GM21717 (cell line): ENCODE results near the gene DMRTB1.
"Not testable (repeated sequence)": the region's sequence is repeated elsewhere in the genome, so short reads cannot be mapped to it uniquely, and the experiment has no call there.

Experiments
- ATAC-seq: cut with Tn5 transposase; IDR thresholded peaks from one replicate; pipeline ENCODE4 v1.9.1; 2021; ENCODE audit warnings: mild to moderate bottlenecking, moderate library complexity; ENCODE audit not compliant: unreplicated experiment

The DMRTB1 gene

DNA sequence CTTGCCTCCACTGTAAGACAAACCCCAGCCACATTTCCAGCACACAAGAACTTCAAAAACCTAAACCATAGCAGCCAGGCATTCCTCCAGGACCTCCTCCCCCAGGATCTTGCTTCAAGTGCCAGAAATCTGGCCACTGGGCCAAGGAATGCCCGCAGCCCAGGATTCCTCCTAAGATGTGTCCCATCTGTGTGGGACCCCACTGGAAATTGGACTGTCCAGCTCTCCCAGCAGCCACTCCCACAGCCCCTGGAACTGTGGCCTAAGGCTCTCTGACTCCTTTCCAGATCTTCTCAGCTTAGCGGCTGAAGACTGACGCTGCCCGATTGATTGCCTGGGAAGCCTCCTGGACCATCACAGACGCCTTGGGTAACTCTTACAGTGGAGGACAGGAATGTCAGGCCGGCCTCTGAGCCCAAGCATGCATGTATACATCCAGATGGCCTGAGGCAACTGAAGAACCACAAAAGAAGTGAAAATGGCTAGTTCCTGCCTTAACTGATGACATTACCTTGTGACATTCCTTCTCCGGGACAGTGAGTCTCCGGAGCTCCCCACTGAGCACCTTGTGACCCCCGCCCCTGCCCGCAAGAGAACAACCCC, 24.7 kb upstream of the DMRTB1 start:
- not testable (repeated sequence) for ATAC-seq

DNA sequence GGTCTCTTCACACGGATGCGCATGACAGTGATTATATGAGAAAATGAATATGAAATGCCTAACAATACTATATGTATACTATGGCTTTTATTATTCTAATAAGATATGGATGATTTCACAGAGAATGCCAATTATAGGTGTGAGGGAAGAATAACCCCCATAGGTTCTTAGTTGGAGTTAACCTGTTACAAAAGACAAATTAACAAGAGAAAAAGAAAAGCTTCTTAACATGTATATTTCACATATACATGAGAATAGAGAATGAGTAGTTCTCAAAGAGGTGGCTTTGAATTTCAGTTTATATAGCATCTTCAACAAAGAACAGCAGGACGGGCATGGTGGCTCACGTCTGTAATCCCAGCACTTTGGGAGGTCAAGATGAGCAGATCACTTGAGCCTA, 24.0 kb upstream of the DMRTB1 start:
- no peak for ATAC-seq

DNA sequence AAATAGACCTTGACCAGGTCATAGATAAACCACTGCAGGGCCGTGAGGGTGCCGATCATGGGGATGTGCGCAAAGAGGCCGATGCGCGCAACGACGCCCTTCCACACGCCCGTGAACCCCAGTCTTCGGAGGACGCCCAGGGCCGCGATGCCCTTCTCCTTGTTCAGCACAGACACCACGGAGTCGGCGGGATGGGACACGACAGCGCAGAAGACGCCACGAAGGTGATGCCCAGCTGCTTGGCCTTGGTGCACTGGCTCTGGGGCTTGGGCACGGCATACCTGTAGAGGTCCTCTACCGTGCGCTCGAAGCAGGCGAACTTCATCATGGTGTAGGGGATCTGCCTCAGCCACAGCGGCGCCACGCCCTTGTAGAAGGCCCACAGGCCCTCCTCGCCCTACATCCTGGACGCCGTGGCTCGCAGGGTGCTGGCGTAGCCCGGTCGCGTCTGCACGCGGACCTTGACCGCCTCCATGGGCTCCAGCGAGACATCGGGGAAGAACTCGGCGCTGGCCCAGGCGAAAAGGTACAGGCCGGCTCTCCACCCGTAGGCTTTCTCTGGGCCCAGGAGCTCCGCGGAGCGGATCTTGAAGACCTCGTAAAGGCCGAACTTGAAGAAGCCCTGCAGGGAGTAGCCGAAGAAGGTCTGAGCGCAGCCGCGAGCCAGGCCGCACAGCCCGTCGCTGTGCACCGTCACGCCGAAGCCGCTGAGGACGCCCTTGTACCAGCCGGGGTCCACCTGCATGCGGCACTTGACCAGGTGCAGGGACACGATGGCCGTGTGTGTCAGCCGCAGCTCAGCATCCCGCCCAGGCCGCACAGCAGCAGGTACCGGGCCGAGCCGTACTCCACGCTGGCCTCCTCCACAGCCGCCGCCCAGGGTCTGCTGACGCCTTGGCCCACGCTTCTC, 20.5 kb upstream of the DMRTB1 start:
- ATAC-seq = no peak

DNA sequence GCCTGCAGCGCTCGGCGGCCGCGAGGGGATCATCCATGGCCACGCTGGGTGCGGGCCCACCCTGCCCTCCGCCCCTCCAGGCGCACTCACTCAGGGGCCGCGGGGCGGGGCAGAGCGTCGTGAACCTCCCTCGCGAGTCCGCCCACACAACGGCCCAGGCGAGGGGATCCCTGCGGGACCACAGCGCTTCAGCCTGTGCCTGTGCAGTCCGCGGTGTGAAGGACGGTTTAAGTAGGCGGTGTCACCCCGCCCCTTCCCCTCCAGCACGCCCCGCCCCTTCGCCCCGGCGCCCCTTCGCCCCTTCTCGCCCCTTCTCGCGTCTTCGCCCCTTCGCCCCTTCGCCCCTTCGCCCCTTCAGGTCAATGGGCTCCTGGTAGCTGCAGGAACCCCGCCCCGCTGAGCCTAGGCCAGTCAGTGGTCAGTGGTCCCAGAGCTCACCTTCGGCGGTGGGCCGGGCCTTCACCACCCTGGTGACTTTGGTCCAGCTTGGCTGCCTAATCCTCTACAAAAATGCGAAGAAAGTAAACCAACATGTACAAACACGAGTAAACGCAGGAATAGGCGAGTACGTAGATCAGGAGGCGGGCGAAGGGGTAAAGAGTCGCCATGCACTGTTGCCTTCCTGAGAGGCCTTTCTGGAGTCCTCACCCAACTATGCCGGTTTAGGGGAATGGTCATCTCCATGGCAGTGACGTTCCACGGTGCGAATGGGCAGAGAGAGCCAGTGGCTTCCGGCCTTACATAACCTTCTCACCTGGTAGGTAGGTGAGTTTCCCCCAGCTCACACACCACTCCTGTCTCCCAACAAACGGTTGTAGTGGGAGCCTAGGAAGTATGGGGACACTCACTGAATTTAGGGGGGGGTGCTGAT, 19.6 kb upstream of the DMRTB1 start:
- no peak for ATAC-seq

DNA sequence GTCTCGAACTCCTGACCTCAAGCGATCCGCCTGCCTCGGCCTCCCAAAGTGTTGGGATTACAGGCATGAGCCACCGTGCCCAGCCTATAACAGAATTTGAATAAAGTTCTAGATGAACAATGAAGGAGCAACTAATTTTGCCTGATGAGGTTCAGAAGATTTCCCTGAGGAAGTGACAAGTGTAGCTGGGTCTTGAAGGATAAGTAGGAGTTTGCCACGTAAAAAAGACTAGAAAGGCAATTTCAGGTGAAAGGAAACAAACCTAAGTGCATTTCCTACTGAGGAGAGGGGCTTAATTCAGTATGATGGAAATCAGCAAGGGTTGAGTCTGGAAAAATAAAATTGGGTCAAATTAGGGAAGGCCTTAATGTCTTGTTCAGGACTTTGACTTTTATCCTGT, 18.6 kb upstream of the DMRTB1 start:
- no peak for ATAC-seq

DNA sequence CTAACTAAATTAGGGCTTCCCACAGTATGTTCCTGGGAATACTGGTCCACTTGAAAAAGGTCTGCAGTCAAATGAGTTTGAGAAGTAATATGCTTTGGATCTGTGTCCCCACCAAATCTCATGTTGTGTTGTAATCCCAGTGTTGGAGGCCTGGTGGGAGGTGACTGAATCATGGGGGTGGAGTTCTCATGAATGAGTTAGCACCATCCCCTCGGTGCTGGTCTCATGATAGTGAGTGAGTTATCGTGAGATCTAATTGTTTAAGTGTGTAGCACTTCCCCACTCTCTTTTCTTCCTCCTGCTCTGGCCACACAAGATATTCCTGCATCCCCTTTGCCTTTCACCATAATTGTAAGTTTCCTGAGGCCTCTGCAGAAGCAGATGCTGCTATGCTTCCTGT, 16.9 kb upstream of the DMRTB1 start:
- ATAC-seq = no peak

DNA sequence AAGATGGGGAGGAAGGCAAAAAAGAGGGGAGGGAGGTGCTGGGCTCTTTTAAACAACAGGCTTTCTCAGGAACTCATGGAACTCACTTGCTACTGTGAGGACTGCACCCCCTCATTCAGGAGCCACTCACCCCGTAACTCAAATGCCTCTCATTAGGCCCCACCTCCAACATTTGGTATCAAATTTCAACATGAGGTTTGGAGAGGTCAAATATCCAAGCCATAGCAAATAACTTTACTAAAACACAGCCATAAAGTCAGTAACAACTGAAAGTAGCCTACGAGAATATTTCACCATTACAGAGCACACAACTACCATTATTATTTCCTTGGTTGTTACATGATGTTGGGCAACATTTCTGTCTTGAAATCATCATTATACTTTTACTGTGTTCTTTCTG, 13.1 kb upstream of the DMRTB1 start:
- no peak for ATAC-seq

DNA sequence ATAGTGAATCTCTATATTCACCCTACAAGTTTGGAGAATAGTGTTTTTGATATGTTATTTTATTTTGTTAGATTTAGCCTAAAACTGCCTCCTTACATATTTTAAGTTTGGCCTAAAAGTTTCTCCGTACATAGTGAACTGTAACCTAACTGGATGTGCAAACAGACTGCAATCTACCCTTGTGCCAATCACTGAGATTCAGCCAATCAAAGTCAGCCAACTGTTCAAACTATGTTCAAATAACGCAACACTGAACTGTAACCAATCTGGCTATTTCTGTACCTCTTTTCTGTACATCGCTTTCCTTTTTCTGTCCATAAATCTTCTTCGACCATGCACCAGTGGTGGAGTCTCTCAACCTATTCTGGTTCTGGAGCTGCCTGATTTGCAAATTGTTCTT, 11.8 kb upstream of the DMRTB1 start:
- no peak for ATAC-seq

DNA sequence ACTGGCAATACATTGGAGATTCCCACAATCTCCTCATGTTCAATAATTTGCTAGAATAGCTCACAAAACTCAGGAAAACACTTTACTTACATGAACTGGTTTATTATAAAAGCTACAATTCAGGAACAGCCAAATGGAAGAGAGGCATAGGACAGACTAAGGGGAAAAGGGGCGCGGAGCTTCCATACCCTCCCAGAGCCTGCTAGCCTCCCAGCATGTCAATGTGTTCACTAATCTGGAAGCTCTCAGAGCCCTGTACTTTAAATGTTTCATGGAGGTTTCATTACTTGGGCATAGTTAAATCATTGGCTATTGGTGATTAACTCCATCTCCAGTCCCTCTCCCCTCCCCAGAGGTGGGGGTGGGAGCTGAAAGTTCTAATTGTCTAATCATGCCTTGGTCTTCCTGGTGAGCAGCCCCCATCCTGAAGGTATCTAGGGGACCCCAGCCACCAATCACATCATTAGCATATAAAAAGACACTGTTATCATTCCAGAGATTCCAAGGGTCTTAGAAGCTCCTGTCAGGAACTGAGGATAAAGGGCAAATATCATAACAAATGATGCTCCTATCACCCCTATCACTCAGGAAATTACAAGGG, 10.9 kb upstream of the DMRTB1 start:
- no peak for ATAC-seq

DNA sequence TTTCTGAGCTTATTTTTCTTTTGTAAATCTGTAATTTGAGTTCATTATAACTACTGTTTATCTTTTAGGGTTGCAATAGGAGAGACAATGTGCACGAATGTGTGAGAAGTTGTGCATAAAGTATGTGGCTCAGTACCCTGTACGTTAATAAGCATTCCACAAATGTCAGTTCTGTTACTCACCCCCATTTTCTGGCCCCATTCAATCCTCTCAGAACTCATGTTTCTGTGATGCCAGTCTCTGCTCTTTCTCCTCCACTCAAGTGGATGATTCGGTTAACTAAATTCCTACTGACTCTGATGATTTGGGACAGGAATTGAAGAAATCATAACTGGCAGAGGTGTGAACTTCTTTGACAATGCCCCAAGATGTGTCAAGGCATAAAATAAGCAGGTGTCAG, 10.2 kb upstream of the DMRTB1 start:
- ATAC-seq = no peak

DNA sequence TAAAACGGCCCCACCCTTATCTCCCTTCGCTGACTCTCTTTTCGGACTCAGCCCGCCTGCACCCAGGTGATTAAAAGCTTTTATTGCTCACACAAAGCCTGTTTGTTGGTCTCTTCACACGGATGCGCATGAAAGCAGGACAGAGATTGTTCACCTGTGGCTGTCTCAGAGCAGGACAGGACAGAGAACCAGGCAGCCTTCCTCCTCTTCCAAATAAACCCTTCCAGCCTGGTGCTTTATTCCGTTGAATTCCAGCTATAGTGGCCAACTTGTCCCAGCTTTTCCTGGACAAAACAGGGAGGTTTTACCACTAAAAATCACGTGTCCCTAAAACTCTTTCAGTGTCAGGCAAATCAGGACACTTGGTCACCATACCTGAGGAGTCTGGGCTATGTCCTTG, 9.5 kb upstream of the DMRTB1 start:
- ATAC-seq = no peak

DNA sequence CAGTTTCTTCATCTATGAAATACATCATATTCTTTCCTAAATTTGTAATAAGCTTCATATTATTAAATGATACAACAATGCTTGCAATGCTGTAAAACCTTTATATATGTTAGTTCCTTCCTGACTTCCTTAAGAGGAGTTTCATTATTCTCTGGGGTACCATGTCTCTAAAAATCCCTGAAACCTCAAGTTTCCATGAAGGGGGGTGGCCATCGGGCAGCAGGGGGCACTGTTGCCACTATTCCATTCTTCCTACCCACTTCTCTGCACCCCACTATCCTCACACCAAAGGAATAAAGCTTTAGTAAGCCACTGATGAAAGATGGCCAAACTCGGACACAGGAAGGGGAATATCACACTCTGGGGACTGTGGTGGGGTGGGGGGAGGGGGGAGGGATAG, 9.0 kb upstream of the DMRTB1 start:
- no peak for ATAC-seq

DNA sequence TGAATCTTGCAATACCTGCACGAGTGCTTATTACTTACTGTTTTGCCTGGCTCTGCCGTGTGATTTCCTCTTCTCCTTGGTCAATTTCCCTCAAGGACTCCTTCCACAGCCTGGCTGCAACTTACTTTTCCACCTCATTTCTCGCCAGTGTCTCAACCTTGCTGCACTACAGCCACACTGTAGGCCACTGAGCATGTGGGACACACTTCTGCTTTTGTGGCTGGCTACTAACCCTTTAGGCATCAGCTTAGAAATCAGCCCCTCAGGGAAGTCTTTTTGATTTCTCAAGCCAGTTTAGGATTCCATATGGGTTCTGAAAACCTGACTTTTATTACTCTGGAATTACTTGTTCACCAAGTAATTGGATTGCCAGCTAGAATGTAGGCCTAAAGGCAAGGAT, 5.2 kb upstream of the DMRTB1 start:
- ATAC-seq = no peak

DNA sequence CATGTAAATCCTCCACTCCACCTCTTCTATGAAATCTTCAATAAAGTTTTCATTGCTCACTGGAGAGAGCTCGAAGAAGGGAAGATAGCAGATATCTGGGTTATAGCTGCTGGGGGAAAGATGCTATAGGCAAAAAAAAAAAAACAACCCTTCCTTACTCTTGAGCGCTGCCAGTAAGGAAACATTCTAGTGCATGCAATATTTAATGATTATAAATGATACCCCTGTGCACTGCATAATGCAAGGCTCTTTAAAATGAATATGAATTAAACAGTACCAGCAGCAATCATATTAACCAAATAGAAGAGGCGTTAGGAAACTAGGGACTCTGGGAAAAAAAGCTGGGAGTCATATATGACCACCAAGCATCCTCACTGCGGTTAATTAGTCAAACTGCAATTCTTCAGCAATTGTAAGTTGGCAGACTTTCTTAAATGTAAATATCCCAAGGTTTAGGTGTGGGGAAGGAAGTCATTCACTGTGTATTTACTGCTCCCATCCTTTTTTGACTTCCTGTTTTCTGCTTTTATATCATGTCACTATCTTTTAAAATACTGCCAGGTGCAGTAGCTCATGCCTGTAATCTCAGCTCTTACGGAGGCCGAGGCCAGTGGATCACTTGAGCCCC, 3.7 kb upstream of the DMRTB1 start:
- ATAC-seq = no peak

DNA sequence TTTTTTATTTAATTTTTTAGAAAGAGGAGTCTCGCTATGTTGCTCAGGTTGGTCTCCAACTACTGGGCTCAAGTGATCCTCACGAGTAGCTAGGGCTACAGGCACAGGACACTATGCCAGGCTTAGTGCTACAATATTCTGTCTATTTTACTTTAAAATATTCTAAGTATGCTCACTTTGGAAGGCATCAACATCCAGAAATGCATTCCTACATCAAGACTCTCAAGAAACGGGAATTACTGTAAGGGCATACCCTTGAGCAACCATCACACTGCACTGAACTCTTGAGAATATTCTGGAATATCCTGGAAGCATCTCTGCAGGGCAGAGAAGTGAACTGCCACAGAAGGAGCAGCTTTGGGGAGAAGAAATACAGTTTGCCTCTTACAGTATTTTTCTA, 565 bp upstream of the DMRTB1 start:
- no peak for ATAC-seq

DNA sequence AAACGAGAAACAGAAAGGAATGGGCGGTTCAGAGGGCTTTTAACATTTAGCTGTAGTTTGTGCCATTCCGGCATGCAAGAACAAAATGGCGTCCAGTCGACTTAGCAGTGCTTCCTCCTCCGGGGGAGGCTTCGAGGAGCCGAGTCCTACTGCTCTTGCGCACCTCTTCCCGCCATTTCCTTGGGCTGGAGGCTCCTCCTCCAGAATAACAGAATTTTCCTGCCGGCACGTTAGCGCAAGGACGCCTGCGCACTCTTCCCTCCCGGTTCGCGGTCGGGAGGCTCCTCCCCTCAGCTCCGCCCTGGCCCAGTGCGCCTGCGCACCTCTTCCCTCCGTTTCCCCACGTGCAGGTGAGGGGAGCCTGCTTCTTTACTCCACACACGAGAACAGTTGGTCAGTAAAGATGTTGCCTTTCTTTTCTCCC, 1.0 kb downstream of the DMRTB1 start:
- no peak for ATAC-seq

DNA sequence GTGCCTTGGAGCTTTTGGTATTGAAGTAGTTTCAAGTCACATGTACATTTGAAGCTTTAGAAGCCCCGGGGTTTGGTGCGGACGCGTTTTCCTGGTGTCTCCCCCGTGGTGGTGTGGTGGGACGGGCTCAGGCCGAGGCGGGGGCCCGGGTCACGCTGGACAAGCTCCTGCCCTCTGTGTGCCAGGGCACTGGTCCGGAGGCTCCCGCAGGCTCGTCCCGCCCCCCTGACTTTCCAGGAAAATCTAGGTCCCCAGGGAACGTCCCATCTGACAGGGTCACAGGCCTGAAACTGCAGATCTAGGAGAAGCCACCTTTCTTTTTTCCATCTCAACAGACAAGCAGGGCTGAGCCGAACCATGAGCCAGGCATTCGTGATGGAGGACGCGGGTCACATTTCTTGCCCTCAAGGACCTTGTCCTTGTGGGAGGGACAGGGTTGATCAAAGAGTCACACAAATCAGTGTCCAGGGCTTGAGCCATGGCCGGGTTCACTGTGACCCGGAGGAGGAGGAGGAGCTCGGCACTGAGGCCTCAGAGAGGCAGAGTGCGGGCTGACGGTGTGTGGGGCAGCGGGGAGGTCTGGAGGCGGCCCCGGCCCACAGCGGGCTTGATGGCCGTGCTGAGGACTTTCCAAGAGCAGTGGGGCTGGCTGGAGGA, 1.6 kb downstream of the DMRTB1 start:
- ATAC-seq = no peak

DNA sequence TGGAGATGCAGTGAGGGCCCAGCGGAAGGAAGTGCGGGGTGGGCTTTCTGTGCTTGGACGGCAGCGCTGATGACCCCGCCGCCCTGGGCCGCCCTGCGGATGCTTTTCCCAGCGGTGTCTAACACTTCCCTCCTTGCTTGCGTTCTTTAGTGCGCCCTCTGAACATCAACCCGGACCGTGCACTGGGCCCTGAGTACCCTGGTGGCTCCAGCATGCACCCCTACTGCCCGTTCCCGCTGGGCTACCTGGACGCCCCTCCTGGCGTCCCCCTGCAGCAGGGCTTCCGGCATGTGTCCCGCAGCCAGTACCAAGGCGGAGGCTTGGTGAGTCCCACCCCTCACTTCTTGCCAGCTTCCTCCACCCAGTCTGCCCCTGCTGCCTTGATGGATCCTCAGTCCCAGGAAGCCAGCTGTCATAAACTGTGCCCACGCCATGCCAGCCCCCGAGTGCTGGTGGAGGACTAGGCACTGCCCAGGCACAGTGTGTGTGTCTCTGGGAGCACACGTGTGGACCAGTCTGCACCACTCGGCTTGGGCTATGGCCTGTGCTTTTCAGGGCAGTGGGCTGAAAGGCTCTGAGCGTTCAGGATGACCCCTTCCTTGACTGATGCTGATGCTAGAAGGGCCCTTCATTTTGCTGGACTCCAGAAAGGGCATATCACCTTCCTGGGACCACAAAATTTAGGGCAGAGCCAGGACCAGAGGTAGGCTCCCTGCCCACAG, 2.3 kb downstream of the DMRTB1 start:
- ATAC-seq = no peak

DNA sequence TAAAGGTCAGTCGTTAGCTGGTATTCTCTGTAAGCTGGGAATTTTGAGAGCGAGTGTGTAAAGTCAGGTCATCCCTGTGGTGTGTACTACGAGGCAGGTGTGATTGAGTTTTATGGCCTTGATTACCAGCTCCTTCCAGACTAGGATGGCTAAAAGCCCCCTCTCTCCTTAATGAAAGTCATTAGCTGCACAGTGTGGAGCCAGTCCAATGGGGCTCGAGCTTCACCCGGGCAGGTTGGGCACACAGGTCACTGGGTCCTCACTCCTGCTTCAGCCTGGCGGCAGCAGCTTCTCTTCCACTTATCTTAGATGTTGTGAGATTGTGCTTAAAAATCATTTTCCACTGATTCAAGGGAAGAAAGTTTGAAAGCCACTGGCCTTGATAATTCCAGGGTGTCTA, 3.0 kb downstream of the DMRTB1 start:
- no peak for ATAC-seq
